Suprapubic skin (tissue), 4 donors: Measurements from ENCODE around the gene ATP10B. TPM values are rescaled to one million over a fixed set of nuclear protein-coding genes. Genes with fewer than 3 reads are reported as not detected.

Experiments used
- DNase-seq, 2 donors: peaks; one replicate each; pipeline ENCODE4 v3.0.0-alpha.2; 2019; ENCODE audit warnings: low spot score in 2 of 2
- H3K27ac ChIP-seq: fragments of 200-600 bp; sonication (generic); one replicate; pipeline ENCODE4 v1.5.1; 2019
- H3K27me3 ChIP-seq: fragments of 200-600 bp; sonication (generic); one replicate; pipeline ENCODE4 v1.5.1; 2019
- H3K36me3 ChIP-seq: fragments of 200-600 bp; sonication (generic); one replicate; pipeline ENCODE4 v1.5.1; 2019
- H3K4me1 ChIP-seq: fragments of 200-600 bp; sonication (generic); one replicate; pipeline ENCODE4 v1.5.1; 2019
- H3K4me3 ChIP-seq: fragments of 200-600 bp; sonication (generic); one replicate; pipeline ENCODE4 v1.5.1; 2019; ENCODE audit warnings: mild to moderate bottlenecking
- H3K9me3 ChIP-seq: fragments of 200-600 bp; sonication (generic); one replicate; pipeline ENCODE4 v1.5.1; 2019
- EP300 ChIP-seq: sonication (generic); formaldehyde crosslinking; IDR thresholded peaks from one replicate; pipeline ENCODE4 v1.6.1; 2017; ENCODE audit warnings: antibody characterized with exemption
- POLR2A ChIP-seq, 2 donors: fragments of 450-650 bp; IDR thresholded peaks; one replicate each; pipeline ENCODE4 v1.6.1; 2017; ENCODE audit warnings: antibody characterized with exemption in 2 of 2, mild to moderate bottlenecking in 2 of 2, moderate library complexity in 2 of 2
- POLR2AphosphoS5 ChIP-seq, 3 donors: sonication (generic); formaldehyde crosslinking; IDR thresholded peaks; one replicate each; pipeline ENCODE4 v1.6.1; 2017; ENCODE audit warnings: antibody characterized with exemption in 3 of 3
- WGBS: methylation state at CpG from one replicate; pipeline ENCODE4 v1.1.5; 2018; 5-methylcytosine and 5-hydroxymethylcytosine counted together
- total RNA-seq, 4 donors: library from RNA; depleted of rRNA; stranded (reverse); fragments of >200 nt; gene quantifications; one replicate each; pipeline ENCODE4 v1.1.0, GENCODE V29; 2016
- TF ChIP-seq, protein P1 (sequence below), 2 donors: fragments of 200-600 bp in 1 of 2; fragments of 450-650 bp in 1 of 2; sonication (generic) in 1 of 2; IDR thresholded peaks; one replicate each; pipeline ENCODE4 v1.5.1; 2016 to 2019; ENCODE audit warnings: antibody characterized with exemption in 2 of 2, mild to moderate bottlenecking in 1 of 2, moderate library complexity in 1 of 2

The ATP10B gene
- total RNA-seq, 4 donors from 2014 or later = 25.4 to 40.8 (median 29.2) TPM

DNA sequence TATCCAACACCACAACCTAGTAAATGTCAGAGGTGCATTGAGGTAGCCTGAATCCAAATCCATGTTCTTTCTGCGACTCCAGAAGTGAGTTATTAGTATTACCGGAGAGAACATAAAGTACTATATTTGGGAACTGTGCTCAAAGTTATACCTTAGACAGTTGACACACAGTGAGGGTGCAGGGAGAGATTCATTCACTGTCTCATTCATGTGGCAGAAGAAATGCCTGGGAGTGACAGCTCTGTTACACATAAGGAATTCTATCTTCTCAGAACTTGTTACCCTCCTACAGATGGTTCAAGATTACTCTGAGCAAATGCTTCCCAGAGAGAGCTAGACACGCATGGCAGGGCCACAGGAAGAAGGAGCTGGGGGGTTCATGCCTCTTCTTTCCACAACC, 103.0 kb downstream of the ATP10B start:
- Histone ChIP-seq H3K4me1 (no peaks in the 10 kb centered on the region), H3K27me3 (no peaks in the 10 kb centered on the region), H3K36me3 (no peaks in the 10 kb centered on the region), H3K27ac (no peak overlapping the region), H3K4me3 (no peak overlapping the region), H3K9me3 (no peaks in the 10 kb centered on the region)
- TF ChIP-seq POLR2AphosphoS5 (IDR thresholded peaks at IDR 0.05) (no peak), POLR2A (IDR thresholded peaks at IDR 0.05) (no peak), EP300 (no peak)
- TF ChIP-seq, protein P1, sequence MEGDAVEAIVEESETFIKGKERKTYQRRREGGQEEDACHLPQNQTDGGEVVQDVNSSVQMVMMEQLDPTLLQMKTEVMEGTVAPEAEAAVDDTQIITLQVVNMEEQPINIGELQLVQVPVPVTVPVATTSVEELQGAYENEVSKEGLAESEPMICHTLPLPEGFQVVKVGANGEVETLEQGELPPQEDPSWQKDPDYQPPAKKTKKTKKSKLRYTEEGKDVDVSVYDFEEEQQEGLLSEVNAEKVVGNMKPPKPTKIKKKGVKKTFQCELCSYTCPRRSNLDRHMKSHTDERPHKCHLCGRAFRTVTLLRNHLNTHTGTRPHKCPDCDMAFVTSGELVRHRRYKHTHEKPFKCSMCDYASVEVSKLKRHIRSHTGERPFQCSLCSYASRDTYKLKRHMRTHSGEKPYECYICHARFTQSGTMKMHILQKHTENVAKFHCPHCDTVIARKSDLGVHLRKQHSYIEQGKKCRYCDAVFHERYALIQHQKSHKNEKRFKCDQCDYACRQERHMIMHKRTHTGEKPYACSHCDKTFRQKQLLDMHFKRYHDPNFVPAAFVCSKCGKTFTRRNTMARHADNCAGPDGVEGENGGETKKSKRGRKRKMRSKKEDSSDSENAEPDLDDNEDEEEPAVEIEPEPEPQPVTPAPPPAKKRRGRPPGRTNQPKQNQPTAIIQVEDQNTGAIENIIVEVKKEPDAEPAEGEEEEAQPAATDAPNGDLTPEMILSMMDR (IDR thresholded peaks at IDR 0.05) = no peak
- WGBS = 86% methylated on average over 3 of the region's 3 CpGs
- DNase-seq = no peak

DNA sequence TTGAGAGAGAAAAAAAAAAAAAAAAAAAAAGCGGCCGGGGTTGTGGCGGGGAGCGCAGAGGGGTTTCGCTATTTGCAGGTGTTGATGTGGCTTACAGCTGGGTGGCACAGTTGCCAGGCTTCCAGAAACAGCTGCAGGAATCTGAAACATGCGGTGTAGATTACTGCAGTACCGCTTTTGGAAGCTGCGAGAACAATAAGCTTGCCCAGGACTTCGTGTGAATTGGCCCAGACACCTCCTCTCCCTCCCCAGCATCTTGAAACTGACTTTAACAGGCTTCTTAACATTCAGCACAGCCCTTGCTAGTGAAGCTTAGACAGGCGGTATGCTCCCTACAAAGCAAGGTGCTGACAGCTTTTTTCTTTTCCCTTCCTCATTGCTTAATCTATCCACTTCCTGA, 104.0 kb downstream of the ATP10B start:
- Histone ChIP-seq H3K9me3 (no peaks in the 10 kb centered on the region), H3K36me3 (no peaks in the 10 kb centered on the region), H3K4me3 (no peak overlapping the region), H3K27ac (no peak overlapping the region), H3K27me3 (no peaks in the 10 kb centered on the region), H3K4me1 (no peaks in the 10 kb centered on the region)
- TF ChIP-seq POLR2A (IDR thresholded peaks at IDR 0.05) (no peak), POLR2AphosphoS5 (IDR thresholded peaks at IDR 0.05) (no peak), EP300 (no peak)
- TF ChIP-seq, protein P1 (IDR thresholded peaks at IDR 0.05) = no peak
- 60% methylated on average over 10 of the region's 10 CpGs for WGBS
- DNase-seq = no peak

DNA sequence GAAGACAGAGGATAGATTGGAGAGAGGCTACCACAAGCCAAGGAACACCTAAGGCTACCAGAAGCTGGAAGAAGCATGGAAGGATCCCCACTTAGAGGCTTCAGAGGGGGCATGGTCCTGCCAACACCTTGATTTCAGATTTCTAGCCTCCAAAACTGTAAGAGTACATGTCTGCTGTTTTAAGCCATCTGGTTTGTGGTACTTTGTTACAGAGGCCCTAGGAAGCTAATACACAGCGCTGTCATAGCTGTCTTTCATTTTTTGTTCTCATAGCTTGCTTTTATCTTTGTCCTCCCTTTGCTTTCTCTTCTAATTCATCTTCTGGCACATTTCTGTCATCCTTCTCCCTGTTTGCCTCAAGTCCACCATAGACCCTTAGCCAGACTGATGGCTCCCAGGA, 104.5 kb downstream of the ATP10B start:
- whole genome bisulfite sequencing = 77% methylated on average over 1 of the region's 1 CpG
- H3K27ac ChIP-seq = no peak overlapping the region
- H3K4me1 ChIP-seq = no peaks in the 10 kb centered on the region
- TF ChIP-seq POLR2AphosphoS5 (IDR thresholded peaks at IDR 0.05) (no peak), EP300 (no peak), POLR2A (IDR thresholded peaks at IDR 0.05) (no peak)
- TF ChIP-seq, protein P1 (IDR thresholded peaks at IDR 0.05) = no peak
- no peak for DNase-seq
- no peak overlapping the region for H3K4me3 ChIP-seq
- H3K27me3 ChIP-seq = no peaks in the 10 kb centered on the region
- no peaks in the 10 kb centered on the region for H3K36me3 ChIP-seq
- no peaks in the 10 kb centered on the region for H3K9me3 ChIP-seq

DNA sequence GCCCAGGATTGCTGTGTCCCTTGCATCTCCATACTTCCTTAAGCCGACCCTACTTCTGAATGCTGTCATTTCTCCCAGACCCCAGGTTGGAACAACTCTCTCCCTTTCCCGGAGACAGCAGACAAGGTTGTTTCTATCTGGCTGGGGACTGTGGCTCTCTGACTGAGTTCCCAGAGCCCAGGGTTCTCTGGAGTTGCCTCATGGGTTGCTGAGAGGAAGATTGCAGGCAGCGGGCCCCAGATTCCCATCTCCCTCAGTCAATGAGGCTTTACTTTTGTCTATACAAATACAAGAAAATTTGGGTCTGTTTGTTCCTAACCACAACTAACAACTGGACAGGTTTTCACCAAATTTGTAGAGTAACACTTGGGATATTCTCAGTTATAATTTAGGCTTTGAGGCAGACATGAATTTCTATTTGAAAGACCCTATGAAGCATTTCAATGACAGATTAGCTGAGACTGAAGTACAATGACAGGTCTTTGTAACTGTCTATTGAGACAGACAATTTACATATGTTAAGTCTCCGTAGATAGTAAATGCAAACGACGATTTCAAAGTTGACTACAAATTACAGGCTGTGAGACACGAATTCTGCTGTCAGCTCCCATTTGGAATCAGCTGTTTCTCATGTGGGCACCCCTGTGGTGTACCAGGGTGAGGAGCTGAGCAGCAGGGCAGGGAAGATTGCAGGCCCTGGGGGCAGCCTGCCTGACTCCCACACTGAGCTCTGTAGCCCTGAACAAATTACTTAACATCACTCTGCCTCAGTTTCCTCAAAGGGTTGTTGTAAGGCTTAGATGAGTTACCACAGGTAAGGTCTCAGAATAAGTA, 107.5 kb downstream of the ATP10B start:
- H3K4me3 ChIP-seq = no peak overlapping the region
- no peak for TF ChIP-seq EP300
- TF ChIP-seq, protein P1 (IDR thresholded peaks at IDR 0.05) = no peak
- TF ChIP-seq POLR2A (IDR thresholded peaks at IDR 0.05) = no peak
- no peak for TF ChIP-seq POLR2AphosphoS5 (IDR thresholded peaks at IDR 0.05)
- DNase-seq = no peak
- H3K27me3 ChIP-seq = no peaks in the 10 kb centered on the region
- no peaks in the 10 kb centered on the region for H3K4me1 ChIP-seq
- H3K36me3 ChIP-seq = no peaks in the 10 kb centered on the region
- H3K27ac ChIP-seq = no peak overlapping the region
- 65% methylated on average over 7 of the region's 7 CpGs for WGBS
- no peaks in the 10 kb centered on the region for H3K9me3 ChIP-seq

DNA sequence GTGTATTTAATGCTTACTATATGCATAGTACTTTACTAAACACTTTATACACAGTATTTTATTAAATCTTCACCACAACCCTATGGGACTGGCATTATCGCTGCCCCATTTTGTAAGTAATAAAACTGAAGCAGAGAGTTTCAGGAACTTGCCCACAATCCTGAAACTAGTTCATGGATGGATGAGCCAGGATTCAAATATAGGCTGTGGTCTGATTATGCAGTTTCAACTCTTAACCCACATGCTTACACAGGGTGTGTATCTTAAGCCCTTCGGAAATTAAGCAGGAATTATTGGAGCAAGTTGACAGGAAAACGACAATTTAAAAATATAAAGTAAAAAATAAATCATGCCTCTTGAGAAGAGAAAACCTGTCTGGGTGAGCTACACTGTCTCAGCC, 109.0 kb downstream of the ATP10B start:
- no peak for DNase-seq
- H3K4me1 ChIP-seq = no peaks in the 10 kb centered on the region
- no peak overlapping the region for H3K4me3 ChIP-seq
- no peak for TF ChIP-seq POLR2A (IDR thresholded peaks at IDR 0.05)
- TF ChIP-seq, protein P1 (IDR thresholded peaks at IDR 0.05) = no peak
- TF ChIP-seq POLR2AphosphoS5 (IDR thresholded peaks at IDR 0.05) = no peak
- no peak for TF ChIP-seq EP300
- H3K36me3 ChIP-seq = no peaks in the 10 kb centered on the region
- no peak overlapping the region for H3K27ac ChIP-seq
- no peaks in the 10 kb centered on the region for H3K9me3 ChIP-seq
- 75% methylated on average over 3 of the region's 3 CpGs for WGBS
- no peaks in the 10 kb centered on the region for H3K27me3 ChIP-seq
